Measurements from ENCODE around the gene SLC6A6. TPM values are rescaled to one million over a fixed set of nuclear protein-coding genes. Genes with fewer than 3 reads are reported as not detected.
A peak's percentile ranks its signal among the peaks of the same experiment; 100 is the strongest.

SLC6A6 gene
- total RNA-seq, 1 donor from 2014 or later, result 32.9 TPM

DNA sequence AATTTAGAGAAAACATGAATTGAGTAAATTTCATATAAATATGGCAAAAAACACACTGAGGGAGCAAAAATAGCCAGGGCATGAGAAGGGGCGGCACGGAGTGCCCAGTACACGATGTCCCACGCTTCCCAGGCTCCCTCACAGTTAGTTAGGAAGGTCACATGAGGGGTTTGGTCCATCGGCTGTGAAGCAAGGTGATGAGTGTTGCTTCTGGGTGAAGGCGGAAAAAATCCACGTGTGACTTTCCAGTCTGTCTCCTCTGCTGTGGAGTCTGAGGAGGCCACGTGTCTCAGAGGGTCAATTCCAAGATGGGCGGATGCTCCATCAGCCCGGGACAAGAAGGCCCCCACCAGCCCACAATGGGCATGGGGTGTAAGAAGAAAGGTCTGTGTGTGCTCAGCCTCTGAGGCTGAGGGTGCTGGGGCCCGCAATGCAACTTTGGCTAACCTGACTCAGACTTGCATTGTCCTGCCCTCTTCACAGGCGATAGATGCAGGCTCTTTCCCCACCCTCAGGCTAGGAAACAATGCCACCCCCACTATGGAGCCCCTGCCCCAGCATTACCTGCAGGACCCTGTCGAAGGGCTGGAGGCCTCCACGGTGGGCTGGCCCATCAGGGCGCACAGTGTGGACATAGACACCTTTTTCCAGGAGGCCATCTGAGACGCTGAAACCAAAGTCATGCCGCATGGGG, 92.0 kb downstream of the SLC6A6 start:
- Histone ChIP-seq H2AFZ (replicated peaks) (no peak overlapping the region), H3F3A (ENCODE audit: low read depth) (no peaks in the 10 kb centered on the region), H3K27ac (no peak overlapping the region), H3K9me3 (ENCODE audit: low read depth) (no peaks in the 10 kb centered on the region), H3K79me2 (ENCODE audit: low read depth) (no peaks in the 10 kb centered on the region), H3K9ac (no peak overlapping the region), H3K27me3 (no peaks in the 10 kb centered on the region), H4K20me1 (ENCODE audit: low read depth) (no peaks in the 10 kb centered on the region), H3K36me3 (no peaks in the 10 kb centered on the region), H3K4me2 (no peak overlapping the region), H3K4me3 (no peak overlapping the region), H3K4me1 (no peaks in the 10 kb centered on the region)
- H3K4me3 Mint-ChIP-seq, result no peak overlapping the region
- no peaks in the 10 kb centered on the region for H3K4me1 Mint-ChIP-seq
- TF ChIP-seq, protein P1, sequence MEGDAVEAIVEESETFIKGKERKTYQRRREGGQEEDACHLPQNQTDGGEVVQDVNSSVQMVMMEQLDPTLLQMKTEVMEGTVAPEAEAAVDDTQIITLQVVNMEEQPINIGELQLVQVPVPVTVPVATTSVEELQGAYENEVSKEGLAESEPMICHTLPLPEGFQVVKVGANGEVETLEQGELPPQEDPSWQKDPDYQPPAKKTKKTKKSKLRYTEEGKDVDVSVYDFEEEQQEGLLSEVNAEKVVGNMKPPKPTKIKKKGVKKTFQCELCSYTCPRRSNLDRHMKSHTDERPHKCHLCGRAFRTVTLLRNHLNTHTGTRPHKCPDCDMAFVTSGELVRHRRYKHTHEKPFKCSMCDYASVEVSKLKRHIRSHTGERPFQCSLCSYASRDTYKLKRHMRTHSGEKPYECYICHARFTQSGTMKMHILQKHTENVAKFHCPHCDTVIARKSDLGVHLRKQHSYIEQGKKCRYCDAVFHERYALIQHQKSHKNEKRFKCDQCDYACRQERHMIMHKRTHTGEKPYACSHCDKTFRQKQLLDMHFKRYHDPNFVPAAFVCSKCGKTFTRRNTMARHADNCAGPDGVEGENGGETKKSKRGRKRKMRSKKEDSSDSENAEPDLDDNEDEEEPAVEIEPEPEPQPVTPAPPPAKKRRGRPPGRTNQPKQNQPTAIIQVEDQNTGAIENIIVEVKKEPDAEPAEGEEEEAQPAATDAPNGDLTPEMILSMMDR (IDR thresholded peaks at IDR 0.05), result no peak
- TF ChIP-seq EZH2 (IDR thresholded peaks at IDR 0.05), result no peak
- TF ChIP-seq EZH2phosphoT487 (IDR thresholded peaks at IDR 0.05), result no peak
- peaks cover 6% of the 10 kb centered on the region for H3K27me3 Mint-ChIP-seq (ENCODE audit: insufficient read depth, low read depth)
- peaks cover 7% of the 10 kb centered on the region for H3K36me3 Mint-ChIP-seq
- H3K27ac Mint-ChIP-seq, result peak overlapping the region; percentile 42
- no peaks in the 10 kb centered on the region for H3K9me3 Mint-ChIP-seq
- no peak for DNase-seq (ENCODE audit: low spot score)

DNA sequence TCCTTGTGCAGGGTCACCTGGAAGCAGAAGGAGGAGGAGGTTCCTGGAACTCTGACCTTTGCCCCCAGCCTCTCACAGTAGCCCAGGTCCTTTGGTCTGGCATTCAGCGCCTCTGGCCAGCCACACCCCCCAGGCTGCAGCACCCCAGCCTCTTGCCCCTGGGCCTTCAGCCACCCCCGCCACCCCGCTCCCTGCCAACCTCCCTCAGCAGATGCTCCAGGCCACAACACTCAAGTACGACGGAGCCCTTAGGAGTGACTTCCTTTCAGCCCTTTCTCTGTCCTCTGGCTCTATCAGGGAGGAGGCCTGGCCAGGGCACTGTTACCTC, 92.5 kb downstream of the SLC6A6 start:
- no peak overlapping the region for H3K27ac Mint-ChIP-seq
- H3K27me3 Mint-ChIP-seq (ENCODE audit: insufficient read depth, low read depth), result peaks cover 6% of the 10 kb centered on the region
- Histone ChIP-seq H3K4me1 (no peaks in the 10 kb centered on the region), H3K9me3 (ENCODE audit: low read depth) (no peaks in the 10 kb centered on the region), H2AFZ (replicated peaks) (no peak overlapping the region), H3F3A (ENCODE audit: low read depth) (no peaks in the 10 kb centered on the region), H3K79me2 (ENCODE audit: low read depth) (no peaks in the 10 kb centered on the region), H3K27ac (no peak overlapping the region), H3K4me3 (no peak overlapping the region), H3K4me2 (no peak overlapping the region), H4K20me1 (ENCODE audit: low read depth) (no peaks in the 10 kb centered on the region), H3K27me3 (no peaks in the 10 kb centered on the region), H3K36me3 (no peaks in the 10 kb centered on the region), H3K9ac (no peak overlapping the region)
- no peak for DNase-seq (ENCODE audit: low spot score)
- no peak overlapping the region for H3K4me3 Mint-ChIP-seq
- no peak for TF ChIP-seq EZH2 (IDR thresholded peaks at IDR 0.05)
- TF ChIP-seq EZH2phosphoT487 (IDR thresholded peaks at IDR 0.05), result no peak
- TF ChIP-seq, protein P1 (IDR thresholded peaks at IDR 0.05), result no peak
- H3K36me3 Mint-ChIP-seq, result peaks cover 7% of the 10 kb centered on the region
- H3K4me1 Mint-ChIP-seq, result no peaks in the 10 kb centered on the region
- H3K9me3 Mint-ChIP-seq, result no peaks in the 10 kb centered on the region

DNA sequence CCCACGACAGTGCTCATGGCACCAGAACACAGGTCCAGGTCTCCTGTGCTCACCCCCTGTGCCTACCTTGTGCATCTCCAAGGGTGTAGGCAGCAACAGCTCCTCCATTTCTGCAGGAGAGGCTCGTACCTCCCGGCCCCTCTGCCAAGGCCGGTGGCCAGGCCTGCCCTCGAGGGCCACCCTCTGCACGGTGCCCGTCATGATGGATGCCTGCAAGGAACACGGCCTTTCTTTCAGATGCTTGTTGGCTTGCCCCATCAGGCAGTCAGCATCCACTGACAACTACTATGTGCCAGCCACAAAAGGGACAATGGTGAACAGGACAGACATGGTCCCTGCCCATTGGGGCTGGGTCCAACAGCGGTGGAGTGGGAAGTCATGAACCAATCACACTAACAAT, 93.9 kb downstream of the SLC6A6 start:
- H3K27me3 ChIP-seq, result no peaks in the 10 kb centered on the region
- H3K27ac ChIP-seq, result no peak overlapping the region
- Mint-ChIP-seq H3K27ac (no peak overlapping the region), H3K27me3 (ENCODE audit: insufficient read depth, low read depth) (peaks cover 6% of the 10 kb centered on the region), H3K4me1 (no peaks in the 10 kb centered on the region), H3K9me3 (peaks cover 4% of the 10 kb centered on the region), H3K36me3 (peaks cover 9% of the 10 kb centered on the region), H3K4me3 (no peak overlapping the region)
- DNase-seq (ENCODE audit: low spot score), result no peak
- no peaks in the 10 kb centered on the region for H3K4me1 ChIP-seq
- no peaks in the 10 kb centered on the region for H3K36me3 ChIP-seq
- TF ChIP-seq, protein P1 (IDR thresholded peaks at IDR 0.05), result no peak
- TF ChIP-seq EZH2phosphoT487 (IDR thresholded peaks at IDR 0.05) (no peak), EZH2 (IDR thresholded peaks at IDR 0.05) (no peak)
- H3K9ac ChIP-seq, result no peak overlapping the region
- H3K4me3 ChIP-seq, result no peak overlapping the region
- H3F3A ChIP-seq (ENCODE audit: low read depth), result no peaks in the 10 kb centered on the region
- no peak overlapping the region for H2AFZ ChIP-seq (replicated peaks)
- no peaks in the 10 kb centered on the region for H3K79me2 ChIP-seq (ENCODE audit: low read depth)
- no peaks in the 10 kb centered on the region for H3K9me3 ChIP-seq (ENCODE audit: low read depth)
- no peaks in the 10 kb centered on the region for H4K20me1 ChIP-seq (ENCODE audit: low read depth)
- H3K4me2 ChIP-seq, result no peak overlapping the region

Data from neural progenitor cell (in vitro differentiated cells).